Measurements from ENCODE around the gene SOX13.
"Not testable (repeated sequence)": the region's sequence is repeated elsewhere in the genome, so short reads cannot be mapped to it uniquely, and the experiment has no call there.

SOX13 gene

GRCh38 chr1:204046346-204046745 lies 26.6 kb upstream of the SOX13 start:
- Mint-ChIP-seq H3K4me3 (no peak overlapping the region), H3K9me3 (no peaks in the 10 kb centered on the region), H3K36me3 (no peaks in the 10 kb centered on the region), H3K27ac (no peak overlapping the region), H3K27me3 (peaks cover 5% of the 10 kb centered on the region), H3K4me1 (no peaks in the 10 kb centered on the region)

GRCh38 chr1:204048796-204049195 lies 24.1 kb upstream of the SOX13 start:
- not testable (repeated sequence) for H3K9me3 Mint-ChIP-seq, H3K27me3 Mint-ChIP-seq, H3K4me3 Mint-ChIP-seq, H3K27ac Mint-ChIP-seq, H3K4me1 Mint-ChIP-seq, H3K36me3 Mint-ChIP-seq

DNA sequence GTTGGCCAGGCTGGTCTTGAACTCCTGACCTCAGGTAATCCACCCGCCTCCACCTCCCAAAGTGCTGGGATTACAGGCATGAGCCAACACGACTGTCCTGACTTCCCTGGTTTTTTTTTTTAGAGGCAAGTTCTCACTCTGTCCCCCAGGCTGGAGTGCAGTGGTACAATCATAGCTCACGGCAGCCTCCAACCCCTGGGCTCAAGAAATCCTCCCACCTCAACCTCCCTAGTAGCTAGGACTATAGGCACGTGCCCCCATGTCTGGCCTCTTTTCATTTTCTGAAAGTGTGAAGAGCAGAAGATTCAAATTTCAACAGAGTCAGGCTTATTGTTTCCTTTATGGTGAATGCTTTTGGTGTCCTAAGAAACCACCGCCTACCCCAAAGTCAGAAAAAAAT lies 21.7 kb upstream of the SOX13 start:
- Mint-ChIP-seq H3K27me3 (no peaks in the 10 kb centered on the region), H3K4me1 (no peaks in the 10 kb centered on the region), H3K9me3 (no peaks in the 10 kb centered on the region), H3K36me3 (no peaks in the 10 kb centered on the region), H3K4me3 (no peak overlapping the region), H3K27ac (no peak overlapping the region)

GRCh38 chr1:204051718-204052117 lies 21.2 kb upstream of the SOX13 start:
- Mint-ChIP-seq H3K27me3 (no peaks in the 10 kb centered on the region), H3K27ac (no peak overlapping the region), H3K9me3 (no peaks in the 10 kb centered on the region), H3K4me3 (no peak overlapping the region), H3K36me3 (no peaks in the 10 kb centered on the region), H3K4me1 (no peaks in the 10 kb centered on the region)

DNA sequence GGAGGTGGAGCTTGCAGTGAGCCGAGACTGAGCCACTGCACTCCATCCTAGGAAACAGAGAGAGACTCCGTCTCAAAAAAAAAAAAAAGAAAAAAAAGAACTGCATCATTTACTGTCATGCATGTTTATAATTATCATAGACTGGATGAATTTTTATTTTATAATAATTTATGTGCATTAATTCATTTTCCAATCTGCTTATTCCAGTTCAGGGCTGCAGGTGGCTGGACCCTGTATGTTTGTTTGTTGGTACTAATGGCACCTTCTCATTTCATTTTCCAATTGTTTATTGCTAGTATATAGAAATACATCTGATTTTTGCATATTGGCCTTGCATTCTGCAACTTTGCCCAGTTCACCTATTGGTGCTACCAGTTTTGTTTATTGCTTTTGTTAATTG lies 19.0 kb upstream of the SOX13 start:
- no peaks in the 10 kb centered on the region for H3K27me3 Mint-ChIP-seq
- H3K36me3 Mint-ChIP-seq, result no peaks in the 10 kb centered on the region

DNA sequence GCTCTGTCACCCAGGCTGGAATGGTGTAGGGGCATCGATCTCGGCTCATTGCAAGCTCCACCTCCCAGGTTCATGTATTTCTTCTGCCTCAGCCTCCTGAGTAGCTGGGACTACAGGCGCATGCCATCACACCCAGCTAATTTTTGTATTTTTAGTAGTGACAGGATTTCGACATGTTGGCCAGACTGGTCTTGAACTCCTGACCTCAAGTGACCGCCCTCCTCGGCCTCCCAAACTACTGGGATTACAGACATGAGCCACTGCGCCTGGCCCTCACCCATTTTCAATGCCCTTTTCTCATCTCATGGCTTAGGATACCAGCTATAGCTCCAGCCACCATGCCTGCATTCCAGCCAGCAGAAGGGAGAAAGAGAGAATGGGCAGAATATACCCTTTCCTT lies 12.9 kb upstream of the SOX13 start:
- H3K36me3 Mint-ChIP-seq, result no peaks in the 10 kb centered on the region
- H3K4me1 Mint-ChIP-seq, result no peaks in the 10 kb centered on the region
- no peak overlapping the region for H3K4me3 Mint-ChIP-seq
- no peaks in the 10 kb centered on the region for H3K27me3 Mint-ChIP-seq
- no peak overlapping the region for H3K27ac Mint-ChIP-seq
- no peaks in the 10 kb centered on the region for H3K9me3 Mint-ChIP-seq

More for the DNA sequence above, 19.0 kb upstream of the SOX13 start:
- Mint-ChIP-seq H3K4me3 (no peak overlapping the region), H3K4me1 (no peaks in the 10 kb centered on the region), H3K9me3 (no peaks in the 10 kb centered on the region), H3K27ac (no peak overlapping the region)

DNA sequence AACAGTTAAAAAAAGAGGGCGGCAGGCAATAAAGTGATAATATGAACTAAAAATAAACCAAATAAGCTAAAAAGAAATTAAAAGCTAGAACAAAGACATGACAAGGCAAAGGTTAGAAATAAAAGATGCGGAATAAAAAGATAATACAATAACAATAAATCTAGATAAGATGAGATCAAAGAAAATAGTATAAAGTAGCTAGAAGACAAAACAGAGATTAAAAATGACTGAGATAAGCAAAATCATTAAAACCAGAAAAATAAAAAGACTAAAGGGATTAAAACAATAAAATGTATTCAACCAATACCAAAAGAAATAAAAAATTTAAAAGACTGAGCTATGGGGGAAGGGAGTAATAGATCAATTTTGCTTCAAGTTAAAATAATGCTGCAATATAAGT lies 10.8 kb upstream of the SOX13 start:
- Mint-ChIP-seq H3K4me3 (no peak overlapping the region), H3K9me3 (no peaks in the 10 kb centered on the region), H3K36me3 (no peaks in the 10 kb centered on the region), H3K27me3 (no peaks in the 10 kb centered on the region), H3K27ac (peak overlapping the region; percentile 23), H3K4me1 (peaks cover 9% of the 10 kb centered on the region)

DNA sequence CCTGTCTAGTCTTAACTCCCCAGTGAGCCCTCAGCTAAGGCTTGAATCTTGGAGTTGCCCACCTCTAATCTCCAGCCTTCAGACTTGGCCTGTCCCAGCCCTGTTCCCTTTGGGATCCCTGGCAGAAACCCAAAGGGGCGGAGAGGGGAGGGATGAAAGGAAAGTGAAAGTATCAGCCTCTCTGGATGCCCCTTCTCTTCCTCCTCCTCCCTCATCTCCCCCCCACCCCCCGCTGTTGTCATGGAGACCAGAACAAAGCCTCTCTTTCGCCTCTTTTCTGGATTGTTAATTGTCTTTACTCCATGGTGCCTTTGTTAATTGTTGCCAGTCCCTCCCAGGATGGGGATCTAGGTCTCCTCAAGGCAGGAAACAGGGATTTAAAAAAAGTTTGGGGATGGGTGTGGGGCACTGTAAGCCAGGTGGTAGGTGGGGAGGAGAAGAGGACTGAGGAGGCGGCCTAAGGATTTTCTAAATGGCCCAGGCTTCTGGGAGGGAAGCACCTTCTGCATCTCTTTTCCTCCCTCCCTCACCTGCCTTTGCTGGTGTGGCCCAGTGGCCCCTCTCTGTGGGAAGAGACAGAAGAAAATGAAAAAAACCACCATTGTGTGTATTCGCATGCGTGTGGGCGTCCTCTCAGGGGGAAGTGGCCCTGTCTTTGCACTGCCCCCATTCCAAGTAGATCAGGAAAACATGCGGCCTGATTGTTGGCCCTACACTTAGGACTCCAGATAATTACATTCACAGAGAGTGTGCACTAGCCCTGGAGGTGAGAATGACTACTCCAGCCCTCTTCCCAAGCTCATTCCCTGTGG lies 7.5 kb upstream of the SOX13 start:
- H3K4me1 Mint-ChIP-seq, result peaks cover 9% of the 10 kb centered on the region
- no peaks in the 10 kb centered on the region for H3K36me3 Mint-ChIP-seq
- no peaks in the 10 kb centered on the region for H3K9me3 Mint-ChIP-seq
- no peak overlapping the region for H3K4me3 Mint-ChIP-seq
- H3K27me3 Mint-ChIP-seq, result peaks cover 1% of the 10 kb centered on the region
- no peak overlapping the region for H3K27ac Mint-ChIP-seq

DNA sequence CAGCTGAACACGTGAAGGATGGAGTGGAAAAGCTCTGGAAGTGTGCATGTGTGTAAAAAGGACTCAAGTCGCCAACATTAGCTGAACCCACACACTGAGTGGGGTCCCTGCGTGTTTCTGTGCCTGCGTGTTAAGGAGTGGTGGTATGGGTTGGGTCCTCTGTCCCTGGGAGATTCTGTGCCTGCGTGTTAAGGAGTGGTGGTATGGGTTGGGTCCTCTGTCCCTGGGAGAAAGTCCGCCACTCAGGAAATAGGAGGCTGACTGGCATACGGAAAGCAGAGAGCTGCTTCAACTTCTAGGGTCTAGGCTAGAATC lies 7.0 kb upstream of the SOX13 start:
- no peak overlapping the region for H3K27ac Mint-ChIP-seq
- H3K27me3 Mint-ChIP-seq, result peaks cover 2% of the 10 kb centered on the region

DNA sequence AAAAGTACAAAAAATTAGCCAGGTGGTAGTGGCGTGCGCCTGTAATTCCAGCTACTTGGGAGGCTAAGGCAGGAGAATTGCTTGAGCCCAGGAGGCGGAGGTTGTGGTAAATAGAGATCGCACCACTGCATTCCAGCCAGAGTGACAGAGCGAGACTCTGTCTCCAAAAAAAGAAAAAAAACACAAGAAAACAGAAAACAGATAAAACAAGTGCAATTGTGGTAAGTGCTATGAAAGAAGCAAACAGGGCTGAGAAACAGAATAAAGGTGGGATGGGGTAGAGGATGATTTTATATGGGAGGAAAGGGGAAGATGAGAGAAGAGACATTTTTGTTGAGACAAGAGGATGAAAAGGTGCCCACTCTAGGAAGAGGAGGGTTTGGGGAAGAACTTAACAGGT lies 5.0 kb upstream of the SOX13 start:
- H3K27me3 Mint-ChIP-seq, result peaks cover 12% of the 10 kb centered on the region
- H3K27ac Mint-ChIP-seq, result no peak overlapping the region
- H3K36me3 Mint-ChIP-seq, result no peaks in the 10 kb centered on the region
- H3K4me3 Mint-ChIP-seq, result no peak overlapping the region
- H3K9me3 Mint-ChIP-seq, result no peaks in the 10 kb centered on the region
- H3K4me1 Mint-ChIP-seq, result peaks cover 12% of the 10 kb centered on the region

More for the DNA sequence above, 7.0 kb upstream of the SOX13 start:
- H3K36me3 Mint-ChIP-seq, result no peaks in the 10 kb centered on the region
- no peak overlapping the region for H3K4me3 Mint-ChIP-seq
- H3K4me1 Mint-ChIP-seq, result peaks cover 9% of the 10 kb centered on the region
- no peaks in the 10 kb centered on the region for H3K9me3 Mint-ChIP-seq

- Mint-ChIP-seq H3K27ac (no peak overlapping the region), H3K9me3 (no peaks in the 10 kb centered on the region), H3K36me3 (no peaks in the 10 kb centered on the region), H3K4me3 (no peak overlapping the region), H3K27me3 (peaks cover 19% of the 10 kb centered on the region), H3K4me1 (peaks cover 20% of the 10 kb centered on the region)
Observed at GRCh38 chr1:204069887-204070286, 3.0 kb upstream of the SOX13 start.

DNA sequence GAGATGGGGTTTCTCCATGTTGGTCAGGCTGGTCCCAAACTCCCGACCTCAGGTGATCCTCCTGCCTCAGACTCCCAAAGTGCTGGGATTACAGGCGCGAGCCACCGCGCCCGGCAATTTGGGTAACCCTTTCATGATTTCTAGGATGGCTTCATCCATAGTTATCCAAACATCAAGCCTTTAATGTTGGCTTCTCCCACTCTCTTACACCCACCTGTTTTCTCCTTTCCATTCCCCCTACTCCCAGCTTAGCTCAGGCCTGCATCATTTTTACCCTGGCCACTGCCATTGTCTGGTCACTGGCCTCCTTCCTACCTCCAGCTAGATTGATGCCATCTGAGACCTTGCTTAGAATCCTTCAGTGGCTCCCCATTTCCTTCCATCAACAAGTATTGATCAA lies 2.0 kb upstream of the SOX13 start:
- Mint-ChIP-seq H3K4me3 (no peak overlapping the region), H3K27ac (no peak overlapping the region), H3K4me1 (peaks cover 19% of the 10 kb centered on the region), H3K27me3 (peaks cover 28% of the 10 kb centered on the region), H3K9me3 (no peaks in the 10 kb centered on the region), H3K36me3 (no peaks in the 10 kb centered on the region)

- Mint-ChIP-seq H3K36me3 (no peaks in the 10 kb centered on the region), H3K27ac (no peak overlapping the region), H3K4me1 (peaks cover 16% of the 10 kb centered on the region), H3K27me3 (peaks cover 48% of the 10 kb centered on the region), H3K9me3 (no peaks in the 10 kb centered on the region), H3K4me3 (peak overlapping the region; percentile 83)
Observed at GRCh38 chr1:204073837-204074273, 940 bp downstream of the SOX13 start.

DNA sequence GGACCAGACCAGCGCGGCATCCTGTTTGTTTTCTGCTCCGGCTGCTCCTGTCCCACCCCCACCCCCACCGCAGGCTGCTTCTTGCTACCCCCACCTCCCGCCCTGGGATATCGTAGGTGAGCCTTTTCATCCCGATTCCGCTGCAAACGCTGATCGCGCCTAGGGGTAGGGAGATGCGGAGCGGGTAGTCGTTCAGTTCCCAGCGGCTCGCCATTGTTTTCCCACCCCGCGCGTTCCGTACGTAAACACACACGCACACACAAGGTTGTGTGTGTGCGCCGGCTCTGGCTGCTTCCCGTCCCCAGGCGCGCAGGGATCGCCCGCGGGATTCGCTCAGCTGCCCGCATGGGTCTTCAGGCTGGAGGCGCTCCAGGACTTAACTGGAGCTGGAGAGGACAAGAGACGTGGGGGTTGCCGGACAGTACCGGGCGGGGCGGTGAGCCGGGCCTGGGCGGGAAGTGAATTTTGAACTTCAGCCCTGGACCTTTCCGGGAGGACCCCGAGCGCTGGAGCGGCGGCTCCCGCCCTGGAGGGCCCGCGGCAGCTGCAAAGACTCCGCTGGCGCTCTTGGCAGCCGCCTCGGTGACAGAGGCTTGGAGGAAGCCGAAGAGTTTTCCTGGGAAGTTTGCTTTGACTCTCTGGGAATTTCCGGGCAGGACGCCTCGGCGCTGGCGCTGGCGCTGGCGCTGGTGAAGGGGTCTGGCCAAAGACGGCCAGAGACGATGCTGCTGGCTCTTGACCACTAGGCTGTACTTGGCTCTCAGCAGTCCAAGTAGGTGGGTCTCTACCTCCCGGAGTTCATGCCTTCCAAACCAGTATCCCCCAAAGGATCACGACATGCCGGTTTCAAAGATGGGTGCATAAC lies 1.6 kb downstream of the SOX13 start:
- peak overlapping the region; percentile 83 for H3K4me3 Mint-ChIP-seq
- no peak overlapping the region for H3K27ac Mint-ChIP-seq
- H3K27me3 Mint-ChIP-seq, result peaks cover 47% of the 10 kb centered on the region
- no peaks in the 10 kb centered on the region for H3K9me3 Mint-ChIP-seq
- no peaks in the 10 kb centered on the region for H3K36me3 Mint-ChIP-seq
- peaks cover 16% of the 10 kb centered on the region for H3K4me1 Mint-ChIP-seq

DNA sequence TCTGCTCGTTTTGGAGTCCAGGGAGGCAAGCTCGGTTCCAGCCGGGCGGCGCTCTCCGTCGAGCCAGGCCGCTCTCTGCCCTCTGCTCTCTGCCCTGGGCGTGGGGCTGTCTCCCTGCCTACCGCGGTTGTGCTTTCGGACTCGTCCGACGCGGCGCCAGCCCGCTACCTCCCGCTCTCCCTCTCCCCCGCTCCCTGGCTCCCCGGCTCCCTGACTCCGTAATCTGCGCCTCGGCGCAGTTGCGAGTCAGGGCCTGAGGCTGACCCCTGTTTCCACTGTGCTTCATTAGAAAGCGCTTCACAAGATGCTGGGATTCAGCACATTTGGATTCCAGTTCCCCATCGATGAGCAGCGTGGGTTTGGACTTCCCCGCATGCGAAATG lies 2.2 kb downstream of the SOX13 start:
- H3K27me3 Mint-ChIP-seq, result peaks cover 47% of the 10 kb centered on the region
- no peaks in the 10 kb centered on the region for H3K9me3 Mint-ChIP-seq
- peaks cover 16% of the 10 kb centered on the region for H3K4me1 Mint-ChIP-seq
- H3K36me3 Mint-ChIP-seq, result no peaks in the 10 kb centered on the region
- no peak overlapping the region for H3K27ac Mint-ChIP-seq
- H3K4me3 Mint-ChIP-seq, result peak overlapping the region; percentile 83

Data from activated naive CD4-positive, alpha-beta T cell treated with anti-CD3 and anti-CD28 coated beads, Interleukin-2, amount 50 U/mL, for 24 hours (primary cell).